HUES6 (cell line): ENCODE data around the gene TNK2.

Experiments
- H3K27ac ChIP-seq: 2 replicates; pipeline ENCODE4 v1.7.0; 2013; ENCODE audit warnings: low read depth, mild to moderate bottlenecking, low read length, inconsistent platforms
- H3K27me3 ChIP-seq: 2 replicates; pipeline ENCODE4 v1.6.1; 2013; ENCODE audit warnings: low read length; ENCODE audit not compliant: control insufficient read depth, insufficient read depth
- H3K36me3 ChIP-seq: 2 replicates; pipeline ENCODE4 v1.6.1; 2013; ENCODE audit warnings: low read length; ENCODE audit not compliant: control insufficient read depth, insufficient read depth
- H3K4me1 ChIP-seq: 2 replicates; pipeline ENCODE4 v1.6.1; 2013; ENCODE audit warnings: low read length; ENCODE audit not compliant: control insufficient read depth, insufficient read depth
- H3K4me3 ChIP-seq: 2 replicates; pipeline ENCODE4 v1.5.1; 2013; ENCODE audit warnings: low read depth, low read length
- H3K9ac ChIP-seq: one replicate; pipeline ENCODE4 v1.6.1; 2013; ENCODE audit warnings: mild to moderate bottlenecking, low read length
- H3K9me3 ChIP-seq: 2 replicates; pipeline ENCODE4 v1.6.1; 2013; ENCODE audit warnings: low read depth, low read length; ENCODE audit not compliant: control insufficient read depth, insufficient read depth

TNK2 gene

DNA sequence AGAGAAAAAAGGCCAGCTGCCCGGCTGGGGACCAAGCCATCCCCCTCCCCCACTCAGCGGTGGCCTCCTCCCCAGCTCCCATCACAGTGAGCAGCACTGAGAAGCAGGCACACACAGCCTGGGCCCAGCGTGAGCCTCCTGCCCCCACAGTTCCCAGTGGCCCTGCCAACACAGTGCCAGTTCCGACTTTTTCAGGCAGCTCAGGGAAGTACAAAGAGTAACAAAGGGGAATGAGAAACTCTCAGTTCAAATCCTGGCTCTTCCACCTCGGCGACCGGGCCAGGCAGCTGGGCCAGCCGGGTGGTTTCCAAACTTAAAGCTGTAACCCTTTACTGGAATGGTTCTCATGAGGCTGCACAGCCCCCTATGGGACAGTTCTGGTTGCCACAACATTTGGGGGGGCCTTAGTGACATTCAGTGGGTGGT is 18.5 kb downstream of the TNK2 start:
- H3K9me3 ChIP-seq: no peaks in the 10 kb centered on the region
- no peak overlapping the region for H3K27ac ChIP-seq
- no peak overlapping the region for H3K4me3 ChIP-seq
- peak overlapping the region; percentile 6 for H3K9ac ChIP-seq
- H3K27me3 ChIP-seq: no peaks in the 10 kb centered on the region
- peaks cover 6% of the 10 kb centered on the region for H3K36me3 ChIP-seq
- H3K4me1 ChIP-seq: peaks cover 67% of the 10 kb centered on the region

DNA sequence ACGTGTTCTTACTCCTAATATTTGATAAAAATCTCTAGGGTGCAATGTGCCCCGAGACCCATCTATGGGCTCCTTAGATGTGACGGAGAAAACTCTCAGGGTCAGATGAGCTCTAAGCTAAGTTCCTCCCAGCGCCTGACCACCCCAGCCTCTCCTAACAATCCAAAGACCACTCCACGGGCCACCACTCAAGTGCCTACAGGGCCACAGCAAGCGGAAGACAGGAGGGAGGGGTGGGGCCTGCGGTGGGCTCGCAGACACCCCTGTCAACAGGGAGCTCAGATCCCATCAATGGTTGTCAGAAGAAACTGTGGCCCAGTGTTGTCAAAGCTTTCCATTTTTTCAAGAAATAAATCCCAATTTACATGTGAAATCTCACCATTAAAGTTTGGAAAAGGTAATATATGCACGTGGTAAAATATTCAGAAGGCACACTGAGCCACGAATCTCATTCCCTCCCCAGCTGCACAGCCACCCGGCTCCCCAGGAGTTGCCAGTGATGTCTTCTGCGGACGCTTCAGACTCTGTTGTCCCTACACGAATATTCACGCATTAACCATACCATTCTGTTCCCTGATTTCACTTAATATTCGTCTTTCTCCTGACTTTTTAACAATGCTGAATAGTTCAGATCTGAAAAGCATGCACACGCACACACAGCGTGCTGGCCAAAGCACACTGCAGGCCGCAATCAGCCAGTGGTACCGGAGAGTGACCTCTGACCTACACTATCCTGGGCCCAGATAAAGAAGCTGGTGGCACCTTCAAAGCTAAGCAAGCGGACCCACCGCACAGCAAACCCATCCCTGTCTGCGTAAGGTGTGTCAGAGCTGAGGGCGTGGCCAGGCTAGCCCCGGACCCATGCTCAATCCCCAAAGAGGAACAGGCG is 19.1 kb downstream of the TNK2 start:
- Histone ChIP-seq H3K27me3 (no peaks in the 10 kb centered on the region), H3K4me3 (no peak overlapping the region), H3K36me3 (peaks cover 6% of the 10 kb centered on the region), H3K9me3 (no peaks in the 10 kb centered on the region), H3K9ac (no peak overlapping the region), H3K4me1 (peaks cover 68% of the 10 kb centered on the region), H3K27ac (no peak overlapping the region)

DNA sequence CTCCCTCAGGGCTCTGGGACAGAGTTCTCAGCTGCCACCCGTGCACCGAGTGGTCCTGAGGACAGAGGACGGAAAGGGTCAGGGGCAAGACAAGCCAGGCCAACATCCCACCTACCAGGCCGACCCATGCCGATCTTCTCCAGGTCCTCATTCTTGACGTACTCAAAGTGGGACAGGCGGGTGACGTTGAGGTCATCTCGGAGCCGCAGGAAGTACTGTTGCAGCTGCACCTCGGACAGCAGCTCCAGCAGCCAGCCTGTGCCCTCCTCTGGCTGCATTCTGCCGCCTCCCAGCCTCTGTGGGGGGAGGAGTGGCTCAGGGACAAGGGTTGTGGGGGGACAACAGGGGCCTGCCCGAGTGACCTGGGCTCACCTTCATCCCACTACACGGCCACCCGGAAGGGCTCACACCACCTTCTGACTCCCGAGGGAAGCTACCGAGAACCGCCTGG is 20.0 kb downstream of the TNK2 start:
- Histone ChIP-seq H3K36me3 (peaks cover 11% of the 10 kb centered on the region), H3K9ac (no peak overlapping the region), H3K4me3 (no peak overlapping the region), H3K27ac (no peak overlapping the region), H3K27me3 (no peaks in the 10 kb centered on the region), H3K9me3 (no peaks in the 10 kb centered on the region), H3K4me1 (peaks cover 61% of the 10 kb centered on the region)

DNA sequence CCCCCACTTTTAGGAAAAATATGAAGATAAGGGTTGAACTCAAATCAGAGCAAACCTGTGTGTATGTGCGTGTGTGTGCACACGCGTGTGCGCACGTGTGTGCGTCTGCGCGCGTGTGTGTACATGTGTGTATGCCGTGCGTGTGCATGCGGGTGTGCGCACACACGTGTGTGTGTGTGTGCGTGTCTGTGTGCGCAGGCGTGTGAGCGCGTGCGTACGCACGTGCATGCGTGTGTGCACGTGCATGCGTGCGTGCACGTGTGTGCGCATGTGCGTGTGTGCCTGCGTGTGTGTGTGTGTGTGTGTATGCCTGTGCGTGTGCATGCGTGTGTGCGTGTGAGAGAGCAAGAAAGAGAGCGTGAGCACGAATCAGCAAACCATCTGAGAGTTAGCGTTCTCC is 20.7 kb downstream of the TNK2 start:
- no peaks in the 10 kb centered on the region for H3K27me3 ChIP-seq
- no peaks in the 10 kb centered on the region for H3K9me3 ChIP-seq
- H3K36me3 ChIP-seq: peaks cover 17% of the 10 kb centered on the region
- no peak overlapping the region for H3K9ac ChIP-seq
- H3K4me1 ChIP-seq: peaks cover 55% of the 10 kb centered on the region
- H3K27ac ChIP-seq: no peak overlapping the region
- no peak overlapping the region for H3K4me3 ChIP-seq

DNA sequence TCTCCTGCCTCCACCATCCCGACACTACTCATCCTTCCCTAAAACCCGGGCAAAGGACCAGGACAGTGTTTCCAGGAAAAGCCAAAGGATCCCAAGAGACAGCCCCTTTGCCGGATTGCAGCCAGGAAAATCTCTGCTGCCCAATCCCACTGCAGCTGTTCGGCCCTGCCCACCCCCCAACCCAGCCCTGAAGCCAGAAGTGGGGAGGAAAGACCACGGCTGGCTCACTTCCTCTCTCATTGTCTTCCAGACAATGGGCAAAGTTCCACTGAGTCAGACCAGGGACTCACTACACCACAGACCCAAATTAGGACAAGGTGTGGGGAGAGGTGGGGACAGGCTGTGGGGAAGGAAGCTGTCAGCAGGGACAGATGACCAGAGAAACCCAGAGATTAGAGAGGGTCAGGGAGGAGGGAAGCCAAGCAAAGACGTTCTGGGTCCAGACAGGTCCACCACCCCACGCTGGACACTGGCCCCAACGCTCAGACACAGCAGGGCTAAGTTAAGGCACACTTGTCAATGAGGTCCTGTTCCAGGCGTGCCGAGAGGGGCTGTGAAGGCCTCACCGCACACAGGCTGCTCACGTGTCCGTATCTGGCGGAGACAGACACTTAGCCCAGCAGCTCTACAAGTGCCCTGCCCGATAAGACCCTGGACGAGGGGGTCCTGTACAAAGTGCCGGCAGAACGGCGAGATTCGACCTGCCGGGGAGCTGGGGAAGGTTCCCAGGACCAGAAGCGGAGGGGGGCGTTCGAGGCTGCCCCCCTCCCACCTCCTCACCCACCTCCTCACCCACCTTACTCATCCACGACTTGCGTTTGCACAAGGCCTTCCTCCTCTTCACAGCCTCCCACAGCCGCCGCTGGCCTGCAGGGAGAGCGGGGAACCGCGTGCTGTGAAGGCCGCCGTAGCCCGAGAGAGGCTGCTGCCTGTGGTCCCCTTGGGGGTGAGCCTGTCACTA is 21.9 kb downstream of the TNK2 start:
- Histone ChIP-seq H3K9me3 (no peaks in the 10 kb centered on the region), H3K36me3 (peaks cover 28% of the 10 kb centered on the region), H3K4me1 (peaks cover 45% of the 10 kb centered on the region), H3K9ac (peak overlapping the region; percentile 58), H3K27me3 (no peaks in the 10 kb centered on the region), H3K27ac (peak overlapping the region; percentile 54; the same call in 1 of the 2 replicates), H3K4me3 (no peak overlapping the region)

DNA sequence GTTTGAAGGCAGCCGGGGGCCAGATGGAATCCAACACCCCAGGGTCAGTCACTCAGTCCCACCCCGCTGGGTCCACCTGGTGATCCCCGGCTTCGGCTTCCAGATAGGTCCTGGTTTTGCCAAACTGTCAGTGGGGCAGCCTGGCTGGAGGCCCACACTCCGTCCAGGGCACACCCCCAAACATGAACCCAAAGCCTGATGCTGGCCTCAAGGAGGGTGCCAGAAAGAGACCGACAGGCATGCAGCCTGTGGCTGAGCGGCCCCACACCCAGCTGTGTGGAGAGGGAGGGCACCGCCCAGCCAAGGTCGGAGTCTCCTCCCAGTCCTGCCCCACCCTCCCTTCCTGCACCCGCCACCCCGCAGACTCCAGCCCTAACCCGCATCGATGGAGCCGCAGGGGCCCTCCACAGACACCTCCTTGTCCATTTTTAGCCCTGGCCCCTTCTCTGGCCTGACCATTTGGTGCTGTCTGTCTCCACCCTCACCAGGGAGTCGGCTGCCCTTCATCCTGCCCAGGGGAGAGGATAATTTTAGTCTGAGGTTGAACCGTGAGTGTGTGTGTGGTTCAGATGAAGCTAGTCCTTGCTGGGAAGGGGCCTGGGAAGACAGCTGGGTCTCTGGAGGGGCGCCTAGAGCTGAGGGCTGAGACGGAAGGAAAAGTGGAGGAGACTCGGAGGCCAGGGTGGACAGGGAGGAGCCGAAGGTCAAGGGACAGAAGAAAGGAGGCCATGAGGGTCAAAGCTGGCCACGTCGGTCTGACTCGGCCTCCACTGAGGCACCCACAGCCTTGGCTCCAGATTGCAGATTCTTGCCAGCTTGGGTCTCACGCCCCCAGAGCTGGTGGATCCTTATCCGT is 23.1 kb downstream of the TNK2 start:
- H3K4me3 ChIP-seq: no peak overlapping the region
- H3K27me3 ChIP-seq: no peaks in the 10 kb centered on the region
- H3K36me3 ChIP-seq: peaks cover 28% of the 10 kb centered on the region
- peaks cover 44% of the 10 kb centered on the region for H3K4me1 ChIP-seq
- H3K27ac ChIP-seq: peak overlapping the region; percentile 2; the same call in 1 of the 2 replicates
- peak overlapping the region; percentile 32 for H3K9ac ChIP-seq
- no peaks in the 10 kb centered on the region for H3K9me3 ChIP-seq

DNA sequence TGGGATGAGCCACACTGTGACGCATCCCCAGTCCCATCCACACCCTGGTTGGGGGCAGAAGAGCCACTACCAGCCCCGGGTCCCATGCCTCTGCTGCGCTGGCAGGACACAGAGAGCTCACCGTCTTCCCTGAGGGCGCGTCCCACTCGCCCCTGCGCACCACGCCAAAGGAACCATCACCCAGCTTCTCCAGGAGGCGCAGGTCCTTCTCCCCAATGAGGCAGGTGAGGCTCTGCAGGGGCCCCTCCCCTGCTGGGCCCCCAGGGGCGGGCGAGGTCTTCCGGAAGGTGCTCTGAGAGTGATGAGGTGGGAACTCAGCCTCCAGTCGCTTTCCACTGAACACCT is 23.7 kb downstream of the TNK2 start:
- H3K9ac ChIP-seq: no peak overlapping the region
- H3K9me3 ChIP-seq: no peaks in the 10 kb centered on the region
- peaks cover 38% of the 10 kb centered on the region for H3K4me1 ChIP-seq
- no peak overlapping the region; the same call in 1 of the 2 replicates for H3K27ac ChIP-seq
- H3K36me3 ChIP-seq: peaks cover 34% of the 10 kb centered on the region
- H3K27me3 ChIP-seq: no peaks in the 10 kb centered on the region
- no peak overlapping the region for H3K4me3 ChIP-seq

DNA sequence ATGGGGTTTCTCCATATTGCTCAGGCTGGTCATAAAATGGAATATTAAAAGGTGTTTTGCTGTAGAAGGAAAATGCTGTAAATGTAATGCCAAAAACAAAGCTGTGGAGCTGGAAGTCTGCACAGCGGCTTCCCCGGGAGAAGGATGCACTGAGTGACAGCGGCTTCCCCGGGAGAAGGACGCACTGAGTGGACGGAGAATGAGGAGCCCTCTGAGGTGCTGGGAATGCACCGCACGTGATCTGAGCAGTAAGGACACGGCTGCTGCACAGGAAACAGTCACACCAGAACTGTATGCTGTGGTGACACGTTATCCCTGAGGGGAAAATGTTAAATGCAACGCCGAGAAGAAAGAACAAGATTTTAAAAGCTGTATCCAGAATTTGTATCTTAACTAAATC is 24.6 kb downstream of the TNK2 start:
- no peak overlapping the region for H3K9ac ChIP-seq
- H3K36me3 ChIP-seq: peaks cover 42% of the 10 kb centered on the region

DNA sequence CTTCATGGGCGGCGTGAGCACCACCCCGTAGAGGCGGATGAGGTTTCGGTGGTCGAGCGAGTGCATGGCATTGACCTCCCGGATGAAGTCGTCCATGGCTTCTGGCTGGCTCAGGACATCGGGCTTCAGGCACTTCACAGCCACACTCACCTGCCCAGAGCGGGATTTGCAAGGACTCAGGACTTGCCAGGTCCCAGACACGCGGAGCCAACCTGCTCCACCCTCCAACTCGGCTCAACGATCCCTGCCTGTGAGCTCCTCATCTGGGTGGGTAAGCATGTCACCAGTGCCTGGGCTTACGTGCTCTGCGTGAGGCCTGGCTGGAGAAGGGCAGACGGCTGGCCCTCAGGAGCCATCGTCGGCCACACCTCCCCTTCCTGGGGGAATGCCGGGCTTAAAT is 25.2 kb downstream of the TNK2 start:
- Histone ChIP-seq H3K4me1 (peaks cover 23% of the 10 kb centered on the region), H3K36me3 (peaks cover 49% of the 10 kb centered on the region), H3K27me3 (no peaks in the 10 kb centered on the region), H3K9ac (no peak overlapping the region), H3K4me3 (no peak overlapping the region), H3K9me3 (no peaks in the 10 kb centered on the region), H3K27ac (no peak overlapping the region)

More for the DNA sequence above, 24.6 kb downstream of the TNK2 start:
- H3K27me3 ChIP-seq: no peaks in the 10 kb centered on the region
- no peaks in the 10 kb centered on the region for H3K9me3 ChIP-seq
- H3K4me3 ChIP-seq: no peak overlapping the region
- no peak overlapping the region for H3K27ac ChIP-seq
- peaks cover 29% of the 10 kb centered on the region for H3K4me1 ChIP-seq

DNA sequence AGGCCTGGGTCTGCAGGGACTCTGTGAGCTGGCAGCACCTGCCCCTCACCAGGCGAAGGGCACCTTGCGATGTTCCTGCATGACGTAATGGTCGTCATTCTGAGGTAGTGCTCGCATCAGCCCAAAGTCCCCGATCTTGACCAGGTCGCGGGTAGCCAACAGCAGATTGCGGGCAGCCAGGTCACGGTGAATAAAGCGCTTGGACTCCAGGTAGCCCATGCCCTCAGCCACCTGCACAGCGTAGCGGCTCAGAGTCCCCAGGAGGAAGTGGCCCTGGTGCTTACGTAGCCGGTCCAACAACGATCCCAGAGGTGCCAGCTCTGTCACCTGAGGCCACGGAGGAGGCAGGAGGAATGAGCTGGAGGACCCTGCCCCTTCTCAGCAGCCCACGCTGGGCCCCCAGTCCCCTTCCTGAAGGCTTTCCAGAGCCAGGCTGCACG is 26.3 kb downstream of the TNK2 start:
- Histone ChIP-seq H3K27me3 (no peaks in the 10 kb centered on the region), H3K9ac (no peak overlapping the region), H3K27ac (no peak overlapping the region), H3K9me3 (no peaks in the 10 kb centered on the region), H3K4me1 (peaks cover 22% of the 10 kb centered on the region), H3K4me3 (no peak overlapping the region), H3K36me3 (peaks cover 54% of the 10 kb centered on the region)
